ENCODE measurements around the gene TPI1.

DNA sequence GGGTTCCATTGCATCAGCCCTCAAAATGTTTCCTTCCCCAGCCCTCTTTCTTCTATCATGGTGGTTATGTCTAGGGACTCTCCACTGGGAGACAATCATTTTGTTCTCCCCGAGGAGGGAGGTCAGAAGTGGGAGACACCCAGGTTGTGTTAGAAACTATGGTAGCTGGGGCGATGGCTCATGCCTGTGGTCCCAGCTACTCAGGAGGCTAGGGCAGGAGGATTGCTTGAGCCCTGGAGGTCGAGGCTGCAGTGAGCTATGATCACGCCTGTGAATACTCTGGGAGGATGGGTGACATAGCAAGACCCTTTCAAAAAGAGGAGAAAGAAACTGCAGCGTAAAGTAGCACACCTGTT is 24.3 kb downstream of the TPI1 start:
- TF ChIP-seq, protein P1, sequence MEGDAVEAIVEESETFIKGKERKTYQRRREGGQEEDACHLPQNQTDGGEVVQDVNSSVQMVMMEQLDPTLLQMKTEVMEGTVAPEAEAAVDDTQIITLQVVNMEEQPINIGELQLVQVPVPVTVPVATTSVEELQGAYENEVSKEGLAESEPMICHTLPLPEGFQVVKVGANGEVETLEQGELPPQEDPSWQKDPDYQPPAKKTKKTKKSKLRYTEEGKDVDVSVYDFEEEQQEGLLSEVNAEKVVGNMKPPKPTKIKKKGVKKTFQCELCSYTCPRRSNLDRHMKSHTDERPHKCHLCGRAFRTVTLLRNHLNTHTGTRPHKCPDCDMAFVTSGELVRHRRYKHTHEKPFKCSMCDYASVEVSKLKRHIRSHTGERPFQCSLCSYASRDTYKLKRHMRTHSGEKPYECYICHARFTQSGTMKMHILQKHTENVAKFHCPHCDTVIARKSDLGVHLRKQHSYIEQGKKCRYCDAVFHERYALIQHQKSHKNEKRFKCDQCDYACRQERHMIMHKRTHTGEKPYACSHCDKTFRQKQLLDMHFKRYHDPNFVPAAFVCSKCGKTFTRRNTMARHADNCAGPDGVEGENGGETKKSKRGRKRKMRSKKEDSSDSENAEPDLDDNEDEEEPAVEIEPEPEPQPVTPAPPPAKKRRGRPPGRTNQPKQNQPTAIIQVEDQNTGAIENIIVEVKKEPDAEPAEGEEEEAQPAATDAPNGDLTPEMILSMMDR (IDR thresholded peaks at IDR 0.05), result no peak
- TF ChIP-seq POLR2A (IDR thresholded peaks at IDR 0.05), result no peak

Measured in prostate gland (tissue), 2 donors.